IMR-90 (cell line): ENCODE data around the gene MAGI2. TPM values are rescaled to one million over a fixed set of nuclear protein-coding genes. Genes with fewer than 3 reads are reported as not detected.
A peak's percentile ranks its signal among the peaks of the same experiment; 100 is the strongest.

Experiments
- ATAC-seq: fragments of 200-7000 bp; cut with Tn5 transposase; 2 replicates; pipeline ENCODE4 v1.9.1; 2020; ENCODE audit warnings: low read depth, mild to moderate bottlenecking, moderate library complexity
- BruUV-seq: library from RNA; stranded (reverse); fragments of 400-500 nt; replicated peaks from 2 replicates; lab custom pipeline; 2021; lab: Mats Ljungman, UMichigan
- CTCF ChIA-PET: fragments of 300-600 bp; formaldehyde crosslinking; extraction: SDS; loops from one replicate; lab custom pipeline; 2021; ENCODE audit warnings: antibody characterized with exemption; lab: Yijun Ruan, JAX
- POLR2A ChIA-PET: fragments of 300-600 bp; sonication (Branson Sonifier 250); formaldehyde crosslinking; loops from one replicate; lab custom pipeline; 2022; ENCODE audit warnings: antibody characterized with exemption; ENCODE audit not compliant: unreplicated experiment; lab: Charles Lee
- DNase-seq: peaks from one replicate; pipeline ENCODE4 v3.0.0; 2013
- H2AFZ ChIP-seq: replicated peaks from 2 replicates; pipeline ENCODE3; 2013; ENCODE audit warnings: low read length, mild to moderate bottlenecking; ENCODE audit not compliant: poor library complexity
- H2AK5ac ChIP-seq: 2 replicates; pipeline ENCODE4 v1.6.1; 2013; ENCODE audit warnings: low read depth, low read length, inconsistent platforms
- H2AK9ac ChIP-seq: replicated peaks from 2 replicates; pipeline ENCODE3; 2013; ENCODE audit warnings: mild to moderate bottlenecking, low read depth, low read length, moderate library complexity; ENCODE audit not compliant: poor library complexity
- H2BK120ac ChIP-seq: 2 replicates; pipeline ENCODE4 v1.6.1; 2013; ENCODE audit warnings: low read depth, low read length, inconsistent platforms
- H2BK15ac ChIP-seq: 3 replicates; pipeline ENCODE4 v1.6.1; 2013; ENCODE audit warnings: low read depth, low read length, inconsistent platforms
- H2BK20ac ChIP-seq: 2 replicates; pipeline ENCODE4 v1.6.1; 2013; ENCODE audit warnings: low read depth, mild to moderate bottlenecking, inconsistent platforms, low read length, moderate library complexity
- H2BK5ac ChIP-seq: 2 replicates; pipeline ENCODE4 v1.6.1; 2013; ENCODE audit warnings: mild to moderate bottlenecking, low read depth, low read length, inconsistent platforms; ENCODE audit not compliant: poor library complexity, severe bottlenecking
- H3K14ac ChIP-seq: replicated peaks from 2 replicates; pipeline ENCODE4 v1.6.1; 2013; ENCODE audit warnings: low read depth, low read length, inconsistent platforms
- H3K18ac ChIP-seq: 2 replicates; pipeline ENCODE4 v1.6.1; 2013; ENCODE audit warnings: low read depth, low read length, control low read depth
- H3K23ac ChIP-seq: 2 replicates; pipeline ENCODE4 v1.6.1; 2013; ENCODE audit warnings: low read depth, low read length, inconsistent platforms
- H3K27ac ChIP-seq: 2 replicates; pipeline ENCODE4 v1.5.1; 2013; ENCODE audit warnings: mild to moderate bottlenecking, control low read depth, low read length; ENCODE audit not compliant: insufficient read depth
- H3K27me3 ChIP-seq: 2 replicates; pipeline ENCODE4 v1.6.1; 2013; ENCODE audit warnings: low read length; ENCODE audit not compliant: control insufficient read depth, insufficient read depth
- H3K36me3 ChIP-seq: 2 replicates; pipeline ENCODE4 v1.6.1; 2013; ENCODE audit warnings: low read length, mixed read lengths; ENCODE audit not compliant: control insufficient read depth, insufficient read depth
- H3K4ac ChIP-seq: 2 replicates; pipeline ENCODE4 v1.6.1; 2013; ENCODE audit warnings: low read depth, low read length, inconsistent platforms
- H3K4me1 ChIP-seq: 2 replicates; pipeline ENCODE4 v1.6.1; 2013; ENCODE audit warnings: low read length, mixed read lengths; ENCODE audit not compliant: control insufficient read depth, insufficient read depth
- H3K4me2 ChIP-seq: 2 replicates; pipeline ENCODE4 v1.6.1; 2013; ENCODE audit warnings: low read depth, mild to moderate bottlenecking, control low read depth, low read length, moderate library complexity
- H3K4me3 ChIP-seq: 2 replicates; pipeline ENCODE4 v1.5.1; 2013; ENCODE audit warnings: low read depth, mild to moderate bottlenecking, control low read depth, low read length, moderate library complexity; ENCODE audit not compliant: insufficient read depth
- H3K56ac ChIP-seq: 2 replicates; pipeline ENCODE4 v1.6.1; 2013; ENCODE audit warnings: low read length, inconsistent platforms; ENCODE audit not compliant: insufficient read depth; ENCODE audit errors: extremely low read depth
- H3K79me1 ChIP-seq, 2 experiments: 2 replicates each; pipeline ENCODE4 v1.6.1; 2013; ENCODE audit warnings: low read length in 2 of 2, inconsistent platforms in 1 of 2, low read depth in 1 of 2
- H3K9ac ChIP-seq: 2 replicates; pipeline ENCODE4 v1.6.1; 2013; ENCODE audit warnings: low read depth, low read length, control low read depth
- H3K9me1 ChIP-seq: 2 replicates; pipeline ENCODE4 v1.6.1; 2013; ENCODE audit warnings: low read length, inconsistent platforms; ENCODE audit not compliant: insufficient read depth
- H3K9me3 ChIP-seq: 2 replicates; pipeline ENCODE4 v1.6.1; 2013; ENCODE audit warnings: low read length; ENCODE audit not compliant: control insufficient read depth, insufficient read depth
- H4K20me1 ChIP-seq: 2 replicates; pipeline ENCODE4 v1.6.1; 2013; ENCODE audit warnings: low read length, inconsistent platforms; ENCODE audit not compliant: insufficient read depth
- H4K5ac ChIP-seq: 2 replicates; pipeline ENCODE4 v1.6.1; 2013; ENCODE audit warnings: mild to moderate bottlenecking, low read depth, low read length, control low read depth
- H4K8ac ChIP-seq, 2 experiments: 2 replicates each; pipeline ENCODE4 v1.6.1; 2013; ENCODE audit warnings: low read depth in 2 of 2, low read length in 2 of 2, control low read depth in 1 of 2, inconsistent platforms in 1 of 2
- H4K91ac ChIP-seq: 2 replicates; pipeline ENCODE4 v1.6.1; 2013; ENCODE audit warnings: low read depth, low read length, inconsistent platforms; ENCODE audit not compliant: insufficient read depth
- BHLHE40 ChIP-seq: fragments of 150-350 bp; IDR thresholded peaks from 2 replicates; pipeline ENCODE4 v1.6.1; 2016; ENCODE audit warnings: mild to moderate bottlenecking, low read depth, low read length
- CEBPB ChIP-seq: IDR thresholded peaks from 2 replicates; pipeline ENCODE4 v1.6.1; 2012; ENCODE audit warnings: low read depth, low read length, improper control_type of control experiment
- CHD1 ChIP-seq: IDR thresholded peaks from 2 replicates; pipeline ENCODE4 v1.6.1; 2012; ENCODE audit warnings: low read depth, low read length, improper control_type of control experiment
- CTCF ChIP-seq: conservative IDR thresholded peaks from 2 replicates; pipeline ENCODE4 v1.5.1; 2012; ENCODE audit warnings: mild to moderate bottlenecking, low read depth, low read length, improper control_type of control experiment
- ELK1 ChIP-seq: fragments of 150-350 bp; IDR thresholded peaks from 2 replicates; pipeline ENCODE4 v1.6.1; 2016; ENCODE audit warnings: low read depth, mild to moderate bottlenecking, low read length, moderate library complexity, borderline replicate concordance
- FOS ChIP-seq: fragments of 150-350 bp; IDR thresholded peaks from 2 replicates; pipeline ENCODE4 v1.6.1; 2016; ENCODE audit warnings: low read depth, low read length
- MAFK ChIP-seq: IDR thresholded peaks from 2 replicates; pipeline ENCODE4 v1.6.1; 2012; ENCODE audit warnings: low read depth, low read length, improper control_type of control experiment
- MAZ ChIP-seq: IDR thresholded peaks from 2 replicates; pipeline ENCODE4 v1.6.1; 2012; ENCODE audit warnings: low read depth, mild to moderate bottlenecking, low read length, improper control_type of control experiment, moderate library complexity, borderline replicate concordance
- MXI1 ChIP-seq: IDR thresholded peaks from 2 replicates; pipeline ENCODE4 v1.6.1; 2012; ENCODE audit warnings: low read depth, mild to moderate bottlenecking, low read length, moderate library complexity, borderline replicate concordance
- NFE2L2 ChIP-seq: fragments of 150-350 bp; IDR thresholded peaks from 2 replicates; pipeline ENCODE4 v1.6.1; 2016; ENCODE audit warnings: low read depth, mild to moderate bottlenecking, low read length
- POLR2A ChIP-seq: IDR thresholded peaks from 2 replicates; pipeline ENCODE4 v1.6.1; 2012; ENCODE audit warnings: mild to moderate bottlenecking, low read depth, low read length
- RAD21 ChIP-seq: IDR thresholded peaks from 2 replicates; pipeline ENCODE4 v1.6.1; 2012; ENCODE audit warnings: low read length, improper control_type of control experiment
- RFX5 ChIP-seq: IDR thresholded peaks from 2 replicates; pipeline ENCODE4 v1.8.0; 2012; ENCODE audit warnings: low read depth, mild to moderate bottlenecking, low read length, moderate library complexity
- SMC3 ChIP-seq: fragments of 150-350 bp; IDR thresholded peaks from 2 replicates; pipeline ENCODE4 v1.6.1; 2016; ENCODE audit warnings: low read depth, mild to moderate bottlenecking, antibody characterized with exemption, low read length, moderate library complexity
- USF2 ChIP-seq: fragments of 150-350 bp; IDR thresholded peaks from 2 replicates; pipeline ENCODE4 v1.6.1; 2017; ENCODE audit warnings: mild to moderate bottlenecking, antibody characterized with exemption, low read length, low read depth
- WGBS, 2 experiments: methylation state at CpG; one replicate each; pipeline versions ENCODE4 v1.1.5 to v1.1.7; 2013; ENCODE audit warnings: missing lambda C conversion rate in 2 of 2; ENCODE audit not compliant: insufficient read length in 1 of 2; ENCODE audit errors: extremely low coverage in 2 of 2; 5-methylcytosine and 5-hydroxymethylcytosine counted together
- dilution Hi-C: fragments of 300-500 bp; cut with HindIII; formaldehyde crosslinking; loops from one replicate; pipeline ENCODE4 v1.14.3; 2018; ENCODE audit warnings: low sequenced_read_pairs; ENCODE audit not compliant: unreplicated experiment
- in situ Hi-C: fragments of 300-500 bp; cut with MboI; formaldehyde crosslinking; loops from 3 replicates; pipeline ENCODE4 v1.14.3; 2019; ENCODE audit warnings: low sequenced_read_pairs, inconsistent platforms, mixed read lengths
- intact Hi-C: fragments of 100-400 bp; cut with micrococcal nuclease; formaldehyde crosslinking; loops from 2 replicates; pipeline ENCODE4 v1.10.0; 2022
- polyA plus RNA-seq, 3 experiments: library from polyadenylated mRNA; depleted of rRNA; stranded (reverse); fragments of >200 nt; gene quantifications; 2 replicates each; pipeline ENCODE4 v1.2.3, GENCODE V29; 2012; ENCODE audit warnings: low replicate concordance in 1 of 3
- total RNA-seq: library from RNA; depleted of rRNA; stranded (reverse); fragments of >200 nt; gene quantifications from 2 replicates; pipeline ENCODE4 v1.2.3, GENCODE V29; 2012

Gene MAGI2
- total and polyA plus RNA-seq, 2 of the 4 experiments (the other 2 are of a cell fraction), result 2.5 to 17.9 TPM

GRCh38 chr7:79050603-79051002, 402.9 kb downstream of the MAGI2 start:
- no peak overlapping the region for H2AK5ac ChIP-seq
- no peaks in the 10 kb centered on the region for H4K20me1 ChIP-seq
- in situ Hi-C loops, result no loop called here
- ChIA-PET CTCF (no interaction called here), POLR2A (no interaction called here)
- BruUV-seq, result no TSS peak
- no peak overlapping the region for H3K14ac ChIP-seq
- intact Hi-C loops, result no loop called here
- no peak overlapping the region for H3K27ac ChIP-seq
- H3K4ac ChIP-seq, result no peak overlapping the region
- H2AFZ ChIP-seq, result no peak overlapping the region
- no peak overlapping the region for H2BK5ac ChIP-seq
- no peak overlapping the region for H2BK20ac ChIP-seq
- H3K27me3 ChIP-seq, result no peaks in the 10 kb centered on the region
- no peaks in the 10 kb centered on the region for H3K36me3 ChIP-seq
- DNase-seq, result peak; percentile 73
- dilution Hi-C loops, result no loop called here
- H3K4me1 ChIP-seq, result no peaks in the 10 kb centered on the region
- ATAC-seq, result no peak
- H2BK120ac ChIP-seq, result no peak overlapping the region
- no peak overlapping the region for H3K23ac ChIP-seq
- no CpG with 5 or more reads among the region's 5 CpGs for WGBS, 2 experiments
- no peak overlapping the region for H3K18ac ChIP-seq
- H3K56ac ChIP-seq, result no peak overlapping the region
- no peaks in the 10 kb centered on the region for H3K9me1 ChIP-seq
- no peak overlapping the region for H4K5ac ChIP-seq
- H3K79me1 ChIP-seq, result peaks cover 8 to 9% of the 10 kb centered on the region in 2 experiments; a peak in 1 of 4 replicates
- TF ChIP-seq MXI1 (no peak), CTCF (no peak), MAZ (no peak), NFE2L2 (no peak), MAFK (no peak), BHLHE40 (no peak), ELK1 (no peak), CHD1 (no peak), POLR2A (no peak), FOS (no peak), CEBPB (no peak), RFX5 (no peak), RAD21 (no peak), SMC3 (no peak), USF2 (no peak)
- no peaks in the 10 kb centered on the region for H3K9me3 ChIP-seq
- no peak overlapping the region for H3K4me2 ChIP-seq
- H2AK9ac ChIP-seq, result no peak overlapping the region
- no peak overlapping the region for H3K4me3 ChIP-seq
- no peak overlapping the region for H4K8ac ChIP-seq
- H4K91ac ChIP-seq, result no peak overlapping the region
- no peak overlapping the region for H3K9ac ChIP-seq
- no peak overlapping the region for H2BK15ac ChIP-seq
